PC-9 (cell line): Measurements from ENCODE around the gene FAM98C. TPM values are rescaled to one million over a fixed set of nuclear protein-coding genes. Genes with fewer than 3 reads are reported as not detected.

Experiments
- BruUV-seq: library from RNA; stranded (reverse); fragments of 400-500 nt; replicated peaks from 2 replicates; lab custom pipeline; 2021; lab: Mats Ljungman, UMichigan
- CTCF ChIA-PET: fragments of 300-600 bp; sonication (Branson Sonifier 250); formaldehyde crosslinking; loops from one replicate; lab custom pipeline; 2022; ENCODE audit warnings: antibody characterized with exemption; lab: Charles Lee
- POLR2A ChIA-PET: fragments of 300-600 bp; sonication (Branson Sonifier 250); formaldehyde crosslinking; loops from one replicate; lab custom pipeline; 2022; ENCODE audit warnings: antibody characterized with exemption; ENCODE audit not compliant: unreplicated experiment; lab: Charles Lee
- DNase-seq, 2 experiments: peaks; one replicate each; pipeline versions ENCODE4 v3.0.0 to v3.0.0-alpha.2; 2015 to 2022; ENCODE audit warnings: mixed read lengths in 1 of 2
- H2AFZ ChIP-seq: fragments of 200-600 bp; sonication (generic); 2 replicates; pipeline ENCODE4 v1.8.1; 2017; ENCODE audit warnings: antibody characterized with exemption
- H3F3A ChIP-seq: fragments of 200-600 bp; sonication (generic); 2 replicates; pipeline ENCODE4 v1.8.1; 2017; ENCODE audit warnings: antibody characterized with exemption, mild to moderate bottlenecking, low read depth; ENCODE audit not compliant: insufficient read depth
- H3K27ac ChIP-seq: fragments of 200-600 bp; sonication (generic); 2 replicates; pipeline ENCODE4 v1.6.1; 2016; ENCODE audit warnings: mixed run types
- H3K27me3 ChIP-seq: fragments of 200-600 bp; sonication (generic); 2 replicates; pipeline ENCODE4 v1.6.1; 2016; ENCODE audit warnings: low read depth, mixed run types; ENCODE audit not compliant: insufficient read depth
- H3K36me3 ChIP-seq: fragments of 200-600 bp; sonication (generic); 2 replicates; pipeline ENCODE4 v1.6.1; 2016; ENCODE audit warnings: low read depth, mixed run types
- H3K4me1 ChIP-seq: fragments of 200-600 bp; sonication (generic); replicated peaks from 2 replicates; pipeline ENCODE4 v1.6.1; 2016; ENCODE audit warnings: mixed run types; ENCODE audit not compliant: insufficient read depth
- H3K4me2 ChIP-seq: fragments of 200-600 bp; sonication (generic); 2 replicates; pipeline ENCODE4 v1.6.1; 2017; ENCODE audit warnings: mixed run types
- H3K4me3 ChIP-seq: fragments of 200-600 bp; sonication (generic); 2 replicates; pipeline ENCODE4 v1.6.1; 2016; ENCODE audit warnings: mixed run types
- H3K79me2 ChIP-seq: fragments of 200-600 bp; sonication (generic); 2 replicates; pipeline ENCODE4 v1.6.1; 2017; ENCODE audit warnings: low read depth, mixed run types
- H3K9me2 ChIP-seq: fragments of 200-600 bp; sonication (generic); 2 replicates; pipeline ENCODE4 v1.8.1; 2017; ENCODE audit warnings: mild to moderate bottlenecking; ENCODE audit not compliant: insufficient read depth
- H3K9me3 ChIP-seq: fragments of 200-600 bp; sonication (generic); 2 replicates; pipeline ENCODE4 v1.8.1; 2016; ENCODE audit warnings: low read depth; ENCODE audit not compliant: insufficient read depth
- H4K20me1 ChIP-seq: fragments of 200-600 bp; sonication (generic); 2 replicates; pipeline ENCODE4 v1.8.1; 2017; ENCODE audit not compliant: insufficient read depth
- EZH2 ChIP-seq: fragments of 200-600 bp; sonication (generic); IDR thresholded peaks from 2 replicates; pipeline ENCODE4 v1.8.0; 2017; ENCODE audit warnings: antibody characterized with exemption, low read depth
- intact Hi-C: fragments of 100-400 bp; cut with micrococcal nuclease; formaldehyde crosslinking; loops from one replicate; pipeline ENCODE4 v1.10.0; 2022; ENCODE audit not compliant: unreplicated experiment
- total RNA-seq: library from RNA; stranded (reverse); gene quantifications from 2 replicates; pipeline ENCODE4 v1.2.3, GENCODE V29; 2021
- TF ChIP-seq, protein P1 (sequence below): fragments of 200-600 bp; sonication (generic); conservative IDR thresholded peaks from 2 replicates; pipeline ENCODE4 v1.6.1; 2017; ENCODE audit warnings: mixed run types, antibody characterized with exemption, mild to moderate bottlenecking, moderate library complexity

Gene FAM98C
- total RNA-seq, 1 experiment from 2014 or later, result 15.8 TPM

DNA sequence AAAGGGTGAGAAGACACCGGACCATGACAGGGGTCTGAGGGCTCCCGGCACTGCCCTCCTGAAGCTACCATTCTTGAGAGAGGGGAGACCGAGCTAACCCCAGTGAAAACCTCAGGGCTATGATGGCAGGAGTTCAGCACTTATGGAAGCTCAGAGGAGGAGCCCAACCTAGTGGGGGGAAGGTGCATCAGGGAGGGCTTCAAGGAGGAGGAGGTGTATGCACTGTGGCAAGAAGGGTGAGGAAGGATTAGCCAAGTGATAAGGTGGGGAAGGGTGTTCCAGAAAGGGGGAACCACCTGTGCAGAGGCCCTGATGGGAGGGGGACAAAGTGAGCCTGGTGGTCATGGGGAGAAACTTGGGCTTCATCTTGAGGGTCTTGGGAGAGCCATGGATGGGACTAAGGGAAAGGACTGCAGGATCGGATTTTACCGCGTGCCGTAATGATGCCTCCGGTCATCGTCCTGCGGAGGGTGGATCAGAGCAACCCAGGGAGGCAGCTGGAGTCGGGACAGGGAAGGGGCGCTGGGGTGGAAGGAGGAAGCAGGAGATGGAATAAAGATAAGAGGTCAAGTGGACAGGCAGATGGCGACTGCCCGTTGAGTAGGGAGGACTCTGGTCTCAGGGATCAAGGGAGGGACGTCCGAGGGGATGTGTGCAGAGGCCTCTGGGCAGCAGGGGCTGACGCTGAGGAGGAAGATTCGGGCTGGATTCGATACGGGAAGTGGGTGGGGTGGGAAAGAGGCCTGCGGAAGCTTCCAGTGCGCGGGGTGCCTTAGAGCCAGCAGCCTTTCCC, 41.9 kb upstream of the FAM98C start:
- Histone ChIP-seq H3K4me2 (peak overlapping the region; percentile 98), H3F3A (peaks cover 2% of the 10 kb centered on the region; the same call in 1 of the 2 replicates), H3K27ac (no peak overlapping the region), H3K4me1 (peaks cover 6% of the 10 kb centered on the region; the same call in 1 of the 2 replicates), H3K36me3 (no peaks in the 10 kb centered on the region), H3K4me3 (peak overlapping the region; percentile 74; the same call in 1 of the 2 replicates), H4K20me1 (no peaks in the 10 kb centered on the region), H3K9me2 (no peaks in the 10 kb centered on the region), H2AFZ (peak overlapping the region; percentile 76; the same call in 1 of the 2 replicates), H3K79me2 (no peaks in the 10 kb centered on the region), H3K27me3 (peaks cover 41% of the 10 kb centered on the region; the same call in 1 of the 2 replicates), H3K9me3 (no peaks in the 10 kb centered on the region)
- TF ChIP-seq, protein P1, sequence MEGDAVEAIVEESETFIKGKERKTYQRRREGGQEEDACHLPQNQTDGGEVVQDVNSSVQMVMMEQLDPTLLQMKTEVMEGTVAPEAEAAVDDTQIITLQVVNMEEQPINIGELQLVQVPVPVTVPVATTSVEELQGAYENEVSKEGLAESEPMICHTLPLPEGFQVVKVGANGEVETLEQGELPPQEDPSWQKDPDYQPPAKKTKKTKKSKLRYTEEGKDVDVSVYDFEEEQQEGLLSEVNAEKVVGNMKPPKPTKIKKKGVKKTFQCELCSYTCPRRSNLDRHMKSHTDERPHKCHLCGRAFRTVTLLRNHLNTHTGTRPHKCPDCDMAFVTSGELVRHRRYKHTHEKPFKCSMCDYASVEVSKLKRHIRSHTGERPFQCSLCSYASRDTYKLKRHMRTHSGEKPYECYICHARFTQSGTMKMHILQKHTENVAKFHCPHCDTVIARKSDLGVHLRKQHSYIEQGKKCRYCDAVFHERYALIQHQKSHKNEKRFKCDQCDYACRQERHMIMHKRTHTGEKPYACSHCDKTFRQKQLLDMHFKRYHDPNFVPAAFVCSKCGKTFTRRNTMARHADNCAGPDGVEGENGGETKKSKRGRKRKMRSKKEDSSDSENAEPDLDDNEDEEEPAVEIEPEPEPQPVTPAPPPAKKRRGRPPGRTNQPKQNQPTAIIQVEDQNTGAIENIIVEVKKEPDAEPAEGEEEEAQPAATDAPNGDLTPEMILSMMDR, result no peak
- TF ChIP-seq EZH2, result no peak
- BruUV-seq, result no TSS peak
- intact Hi-C loops, result no loop called here
- CTCF ChIA-PET, result interaction anchor here (0.7 kb wide), 1 partner anchor 409 kb away, joined by 4 read pairs; no protein-coding TSS in a partner anchor
- no peak for DNase-seq
- POLR2A ChIA-PET, result interaction anchor here (0.5 to 0.6 kb wide), 2 partner anchors 24 to 44 kb away, joined by 7 to 8 read pairs; no protein-coding TSS in a partner anchor

DNA sequence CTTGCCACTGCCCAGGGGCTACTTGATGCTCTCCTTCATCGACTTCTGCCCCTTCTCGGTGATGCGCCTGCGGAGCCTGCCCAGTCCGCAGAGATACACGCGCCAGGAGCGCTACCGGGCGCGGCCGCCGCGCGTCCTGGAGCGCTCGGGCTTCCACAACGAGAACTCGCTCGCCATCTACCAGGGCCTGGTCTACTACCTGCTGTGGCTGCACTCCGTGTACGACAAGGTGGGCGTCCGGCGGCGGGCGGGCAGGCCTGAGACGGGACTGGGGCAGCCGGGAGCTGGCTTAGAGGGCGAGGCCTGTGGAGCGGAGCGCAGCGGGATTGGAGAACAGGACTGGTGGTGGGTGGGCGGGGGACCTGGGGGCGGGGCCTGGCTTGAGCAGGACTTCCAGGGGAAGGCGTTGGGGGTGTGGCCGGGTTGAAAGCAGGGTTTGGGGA, 41.2 kb upstream of the FAM98C start:
- Histone ChIP-seq H3K4me1 (peaks cover 6% of the 10 kb centered on the region; the same call in 1 of the 2 replicates), H3K9me3 (no peaks in the 10 kb centered on the region), H3F3A (peaks cover 2% of the 10 kb centered on the region; the same call in 1 of the 2 replicates), H3K79me2 (no peaks in the 10 kb centered on the region), H2AFZ (peak overlapping the region; percentile 94), H3K27ac (no peak overlapping the region), H3K4me3 (peak overlapping the region; percentile 74), H3K27me3 (peaks cover 41% of the 10 kb centered on the region; the same call in 1 of the 2 replicates), H4K20me1 (no peaks in the 10 kb centered on the region), H3K4me2 (peak overlapping the region; percentile 98), H3K36me3 (no peaks in the 10 kb centered on the region), H3K9me2 (no peaks in the 10 kb centered on the region)
- DNase-seq, result peak; percentile 60 to 84
- no TSS peak for BruUV-seq
- CTCF ChIA-PET, result interaction anchor here (0.7 kb wide), 1 partner anchor 408 kb away, joined by 4 read pairs; no protein-coding TSS in a partner anchor
- intact Hi-C loops, result no loop called here
- TF ChIP-seq EZH2, result no peak
- TF ChIP-seq, protein P1, result no peak
- POLR2A ChIA-PET, result interaction anchor here (0.5 to 0.7 kb wide), 2 partner anchors 43 to 981 kb away, joined by 4 to 8 read pairs; no protein-coding TSS in a partner anchor
